ENCODE results near the gene PDE6D.
A peak's percentile ranks its signal among the peaks of the same experiment; 100 is the strongest.

PDE6D gene

GRCh38 chr2:231718799-231719198 is 62.3 kb downstream of the PDE6D start:
- no peak for DNase-seq (ENCODE audit: extremely low read depth, insufficient read length)
- H3K36me3 ChIP-seq (ENCODE audit: control insufficient read depth, insufficient read depth, low read length) = no peaks in the 10 kb centered on the region; the same call in 1 of the 2 replicates
- TF ChIP-seq, protein P1, sequence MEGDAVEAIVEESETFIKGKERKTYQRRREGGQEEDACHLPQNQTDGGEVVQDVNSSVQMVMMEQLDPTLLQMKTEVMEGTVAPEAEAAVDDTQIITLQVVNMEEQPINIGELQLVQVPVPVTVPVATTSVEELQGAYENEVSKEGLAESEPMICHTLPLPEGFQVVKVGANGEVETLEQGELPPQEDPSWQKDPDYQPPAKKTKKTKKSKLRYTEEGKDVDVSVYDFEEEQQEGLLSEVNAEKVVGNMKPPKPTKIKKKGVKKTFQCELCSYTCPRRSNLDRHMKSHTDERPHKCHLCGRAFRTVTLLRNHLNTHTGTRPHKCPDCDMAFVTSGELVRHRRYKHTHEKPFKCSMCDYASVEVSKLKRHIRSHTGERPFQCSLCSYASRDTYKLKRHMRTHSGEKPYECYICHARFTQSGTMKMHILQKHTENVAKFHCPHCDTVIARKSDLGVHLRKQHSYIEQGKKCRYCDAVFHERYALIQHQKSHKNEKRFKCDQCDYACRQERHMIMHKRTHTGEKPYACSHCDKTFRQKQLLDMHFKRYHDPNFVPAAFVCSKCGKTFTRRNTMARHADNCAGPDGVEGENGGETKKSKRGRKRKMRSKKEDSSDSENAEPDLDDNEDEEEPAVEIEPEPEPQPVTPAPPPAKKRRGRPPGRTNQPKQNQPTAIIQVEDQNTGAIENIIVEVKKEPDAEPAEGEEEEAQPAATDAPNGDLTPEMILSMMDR (IDR thresholded peaks at IDR 0.05; ENCODE audit: insufficient read depth, low read length, poor library complexity, severe bottlenecking) = no peak
- H3K27me3 ChIP-seq (replicated peaks; ENCODE audit: control insufficient read depth, insufficient read depth, low read length) = no peaks in the 10 kb centered on the region
- H3K4me3 ChIP-seq (replicated peaks; ENCODE audit: low read depth, low read length) = no peak overlapping the region

DNA sequence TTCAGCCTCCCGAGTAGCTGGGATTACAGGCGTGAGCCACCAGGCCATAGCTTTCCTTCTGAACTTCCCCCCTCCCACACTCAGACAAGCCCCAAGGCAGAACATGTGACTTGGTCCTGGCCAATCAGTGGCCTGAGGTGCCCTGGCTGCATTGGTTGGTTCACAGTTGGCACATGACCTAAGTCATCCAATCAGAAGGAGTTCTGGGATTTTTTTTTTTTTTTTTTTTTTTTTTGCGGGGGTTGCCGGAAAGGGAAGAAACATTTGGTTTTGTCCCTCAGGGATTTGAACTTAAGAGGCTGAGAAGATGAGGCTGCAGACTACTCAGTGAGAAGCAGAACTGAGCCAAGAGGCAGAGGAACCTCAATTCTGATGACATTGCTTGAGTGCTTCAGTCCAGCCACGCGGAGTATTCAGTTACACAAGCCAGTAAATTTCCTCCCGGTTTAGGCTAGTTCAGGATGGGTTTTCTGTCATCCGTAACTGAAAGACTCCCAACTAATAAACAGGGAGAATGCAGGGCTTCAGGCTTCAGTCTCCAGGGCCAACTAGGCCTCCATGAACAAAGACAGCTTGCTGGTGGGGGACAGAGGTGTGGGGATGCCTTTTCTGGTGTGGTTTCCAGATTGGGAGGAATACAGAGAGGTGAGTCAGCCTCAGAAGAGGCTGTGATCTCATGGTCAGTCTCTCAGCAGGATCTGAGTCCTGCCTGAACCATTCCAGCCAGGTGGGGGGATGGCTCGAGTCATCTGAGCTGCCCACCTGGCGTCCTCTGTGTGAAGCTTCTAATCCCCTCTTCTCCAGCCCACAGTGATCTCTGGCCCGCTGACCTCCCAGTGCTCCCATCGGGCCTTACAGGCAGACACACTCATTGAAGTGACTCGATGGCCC is 63.6 kb downstream of the PDE6D start:
- TF ChIP-seq, protein P1 (IDR thresholded peaks at IDR 0.05; ENCODE audit: insufficient read depth, low read length, poor library complexity, severe bottlenecking) = no peak
- Histone ChIP-seq H3K27me3 (replicated peaks; ENCODE audit: control insufficient read depth, insufficient read depth, low read length) (no peaks in the 10 kb centered on the region), H3K36me3 (ENCODE audit: control insufficient read depth, insufficient read depth, low read length) (peaks cover 4% of the 10 kb centered on the region), H3K4me3 (replicated peaks; ENCODE audit: low read depth, low read length) (no peak overlapping the region)
- DNase-seq (ENCODE audit: extremely low read depth, insufficient read length) = peak; percentile 75

- TF ChIP-seq, protein P1 (IDR thresholded peaks at IDR 0.05; ENCODE audit: insufficient read depth, low read length, poor library complexity, severe bottlenecking) = no peak
- Histone ChIP-seq H3K27me3 (replicated peaks; ENCODE audit: control insufficient read depth, insufficient read depth, low read length) (no peaks in the 10 kb centered on the region), H3K36me3 (ENCODE audit: control insufficient read depth, insufficient read depth, low read length) (peaks cover 12% of the 10 kb centered on the region), H3K4me3 (replicated peaks; ENCODE audit: low read depth, low read length) (no peak overlapping the region)
- DNase-seq (ENCODE audit: extremely low read depth, insufficient read length) = peak; percentile 36
Observed at GRCh38 chr2:231716666-231717280, 64.3 kb downstream of the PDE6D start.

- DNase-seq (ENCODE audit: extremely low read depth, insufficient read length) = peak; percentile 34
- Histone ChIP-seq H3K4me3 (replicated peaks; ENCODE audit: low read depth, low read length) (no peak overlapping the region), H3K36me3 (ENCODE audit: control insufficient read depth, insufficient read depth, low read length) (peaks cover 14% of the 10 kb centered on the region), H3K27me3 (replicated peaks; ENCODE audit: control insufficient read depth, insufficient read depth, low read length) (no peaks in the 10 kb centered on the region)
- TF ChIP-seq, protein P1 (IDR thresholded peaks at IDR 0.05; ENCODE audit: insufficient read depth, low read length, poor library complexity, severe bottlenecking) = no peak
Observed at GRCh38 chr2:231715988-231716616, 65.0 kb downstream of the PDE6D start.

GRCh38 chr2:231715499-231715837 is 65.6 kb downstream of the PDE6D start:
- TF ChIP-seq, protein P1 (IDR thresholded peaks at IDR 0.05; ENCODE audit: insufficient read depth, low read length, poor library complexity, severe bottlenecking) = no peak
- Histone ChIP-seq H3K36me3 (ENCODE audit: control insufficient read depth, insufficient read depth, low read length) (peaks cover 14% of the 10 kb centered on the region), H3K27me3 (replicated peaks; ENCODE audit: control insufficient read depth, insufficient read depth, low read length) (no peaks in the 10 kb centered on the region), H3K4me3 (replicated peaks; ENCODE audit: low read depth, low read length) (no peak overlapping the region)
- no peak for DNase-seq (ENCODE audit: extremely low read depth, insufficient read length)

All from GM06990 (cell line).